HG03469 (cell line): Measurements from ENCODE around the gene ELAPOR1.

Experiments used
- ATAC-seq: cut with Tn5 transposase; IDR thresholded peaks from one replicate; pipeline ENCODE4 v1.9.1; 2021; ENCODE audit warnings: mild to moderate bottlenecking, moderate library complexity, moderate number of reproducible peaks; ENCODE audit not compliant: unreplicated experiment

Gene ELAPOR1

DNA sequence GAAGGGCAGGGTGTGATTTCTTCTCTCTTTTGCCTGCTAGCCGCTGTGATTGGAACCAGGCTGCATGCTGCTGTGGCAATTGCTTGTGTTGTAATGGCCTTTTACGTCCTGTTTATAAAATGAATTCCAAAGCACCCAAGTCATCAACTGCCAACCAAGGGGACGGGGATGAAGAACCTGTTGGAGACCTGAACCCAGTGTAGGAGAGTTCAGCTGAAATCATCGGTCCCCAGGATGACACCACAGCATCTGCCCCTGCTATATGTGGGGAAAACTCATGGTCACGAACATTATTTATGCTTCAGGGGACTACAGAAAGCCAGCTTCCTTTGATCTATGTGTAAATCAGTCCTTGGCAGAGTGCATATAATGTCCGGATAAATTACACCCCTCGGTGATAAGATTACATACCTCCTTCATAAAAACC is 19.5 kb upstream of the ELAPOR1 start:
- ATAC-seq, result no peak

DNA sequence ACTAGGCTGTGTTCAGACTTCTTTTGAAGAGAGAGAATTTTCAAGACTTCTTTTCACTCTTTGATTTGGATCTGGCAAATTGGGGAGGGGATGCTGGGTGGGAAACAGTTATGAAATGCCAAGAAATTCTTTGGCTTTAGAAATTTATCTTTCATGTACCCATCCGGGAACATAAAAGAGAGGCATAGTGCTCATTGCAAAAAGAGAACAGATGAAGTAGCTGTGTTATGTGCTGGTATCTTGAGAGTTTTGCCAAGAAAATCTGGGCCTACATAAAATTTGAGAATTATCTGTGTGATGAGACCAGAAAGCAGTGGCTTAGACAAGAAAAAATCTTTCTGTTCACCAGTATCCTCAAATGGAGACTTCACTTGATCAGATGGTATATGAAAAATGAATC is 19.0 kb upstream of the ELAPOR1 start:
- ATAC-seq, result no peak

DNA sequence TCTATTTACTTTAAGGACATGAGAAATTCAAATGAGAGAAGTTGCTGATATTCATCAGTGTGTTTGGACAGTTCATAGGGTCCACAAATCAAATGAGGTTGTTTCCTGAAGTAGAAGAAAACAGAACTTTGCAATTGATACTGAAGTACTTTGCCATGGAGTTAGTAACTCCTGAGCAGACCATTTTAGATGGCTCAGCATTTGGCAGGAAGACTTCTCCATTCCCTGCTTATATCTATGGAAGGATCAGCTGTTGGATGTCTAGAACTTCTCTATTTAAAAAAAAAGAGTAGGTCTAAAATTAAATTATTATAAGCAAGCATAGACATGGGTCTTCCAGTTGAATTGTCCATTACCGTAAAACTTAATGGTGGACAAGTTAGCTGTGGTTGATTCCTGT is 18.3 kb upstream of the ELAPOR1 start:
- ATAC-seq, result no peak

DNA sequence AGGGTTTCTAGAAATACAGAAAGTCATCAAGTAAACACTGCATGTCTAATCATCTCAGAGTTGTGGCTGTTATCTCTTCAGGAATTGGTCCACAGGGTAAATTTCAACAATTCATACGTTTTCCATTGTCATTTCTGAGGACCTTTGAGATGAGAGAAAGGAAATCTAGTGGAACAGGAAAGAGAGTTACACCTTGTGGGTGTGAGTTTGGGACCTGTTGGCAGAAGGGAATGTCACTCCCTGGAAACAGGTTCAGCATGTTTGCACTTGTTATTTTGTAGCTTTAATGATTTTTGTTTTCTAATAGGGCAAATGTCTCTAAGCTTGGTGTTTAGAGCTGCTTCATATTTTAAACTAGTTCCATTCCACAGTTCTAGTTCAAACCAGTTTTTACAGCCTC is 17.8 kb upstream of the ELAPOR1 start:
- no peak for ATAC-seq

DNA sequence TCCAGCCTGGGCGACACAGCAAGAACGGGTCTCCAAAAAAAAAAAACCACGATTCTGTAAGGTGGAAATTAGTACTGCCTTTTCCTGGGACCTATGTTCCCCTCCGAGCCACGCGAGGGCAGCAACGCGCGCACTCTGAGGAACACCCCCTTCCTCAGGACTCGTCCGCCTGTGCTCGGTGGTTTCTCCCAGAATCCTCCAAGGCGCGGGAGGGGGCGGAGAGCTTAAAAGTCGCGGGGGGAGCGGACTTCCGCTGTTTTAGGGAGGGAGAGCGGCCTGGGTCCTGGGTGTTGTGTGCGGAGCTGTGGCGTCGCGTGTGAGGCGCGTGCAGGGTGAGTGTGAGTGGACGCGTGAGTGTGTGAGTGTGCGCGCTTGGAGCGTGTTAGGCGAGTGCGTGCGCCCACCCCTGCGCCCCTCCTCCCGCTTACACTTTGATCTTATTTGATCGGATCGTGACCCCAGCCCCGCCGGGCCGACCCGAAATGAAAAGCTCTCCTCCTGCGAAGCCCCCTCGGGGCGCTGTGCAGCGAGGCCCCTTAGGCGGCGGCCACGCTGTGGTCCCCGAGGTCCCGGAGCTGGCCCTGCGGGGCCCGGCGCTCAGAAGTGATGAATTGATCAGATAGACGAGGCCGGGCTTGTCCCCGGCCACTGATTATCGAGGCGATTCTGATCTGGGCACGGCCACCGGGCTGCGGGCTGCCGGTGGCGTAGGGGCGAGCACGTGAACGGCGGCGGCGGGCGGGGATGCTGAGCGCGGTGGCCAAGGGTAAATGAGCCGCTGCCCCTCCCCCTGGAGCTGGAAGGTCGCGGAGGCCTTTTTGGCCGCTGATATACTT is 13.8 kb upstream of the ELAPOR1 start:
- ATAC-seq, result peak; percentile 77

DNA sequence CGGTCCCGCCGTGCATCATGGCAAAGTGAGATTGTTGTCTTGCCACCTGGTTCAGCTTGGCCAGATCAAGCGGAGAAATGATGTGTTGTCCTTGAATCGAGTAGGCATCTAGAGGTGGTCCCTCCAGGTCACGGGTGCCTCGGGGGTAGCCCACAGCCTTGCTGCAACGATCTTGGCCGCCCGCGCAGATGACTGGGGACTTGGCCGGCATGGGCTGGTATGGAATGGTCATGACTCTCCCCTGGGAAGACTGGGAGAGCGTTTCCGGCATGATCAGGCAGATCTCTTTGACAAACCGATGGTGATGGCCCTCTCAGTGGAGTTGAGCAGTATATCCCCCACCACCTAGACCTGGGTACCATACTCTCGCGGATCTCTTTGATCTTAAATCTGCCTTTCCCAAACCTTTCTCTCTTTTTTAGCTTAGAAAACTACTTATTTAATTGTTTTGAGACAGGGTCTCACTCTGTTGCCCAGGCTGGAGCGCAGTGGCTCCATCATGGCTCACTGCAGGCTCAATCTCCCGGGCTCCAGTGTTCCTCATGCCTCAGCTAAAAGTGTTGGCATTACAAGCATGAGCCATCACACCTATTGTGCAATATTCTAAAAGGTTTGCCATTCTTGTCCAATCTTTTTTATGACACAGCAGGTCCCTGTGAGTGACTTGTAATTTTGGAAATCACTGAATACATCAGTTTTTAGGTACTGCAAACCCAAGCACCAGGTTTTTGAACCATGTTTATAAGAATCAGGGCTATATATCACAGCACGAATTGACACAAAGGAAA is 9.4 kb upstream of the ELAPOR1 start:
- no peak for ATAC-seq

DNA sequence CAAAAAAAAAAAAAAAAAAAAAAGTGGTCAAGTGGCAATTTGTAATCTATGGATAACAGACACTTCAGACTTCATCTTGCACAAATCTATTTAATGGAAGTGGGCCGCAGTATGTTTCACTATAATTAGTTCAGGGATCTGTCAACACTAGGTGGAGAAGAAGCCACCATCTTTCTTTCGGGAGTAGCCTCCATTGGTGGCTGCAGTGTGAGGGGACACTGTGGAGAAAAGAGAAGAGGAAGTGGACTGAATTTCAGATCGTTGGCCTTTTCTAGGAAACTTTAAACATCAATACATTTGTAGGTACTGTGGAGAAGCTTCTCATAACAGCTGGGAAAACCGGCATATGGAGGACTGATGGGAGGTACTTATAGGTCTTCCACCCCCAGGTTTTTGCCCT is 8.0 kb upstream of the ELAPOR1 start:
- no peak for ATAC-seq

DNA sequence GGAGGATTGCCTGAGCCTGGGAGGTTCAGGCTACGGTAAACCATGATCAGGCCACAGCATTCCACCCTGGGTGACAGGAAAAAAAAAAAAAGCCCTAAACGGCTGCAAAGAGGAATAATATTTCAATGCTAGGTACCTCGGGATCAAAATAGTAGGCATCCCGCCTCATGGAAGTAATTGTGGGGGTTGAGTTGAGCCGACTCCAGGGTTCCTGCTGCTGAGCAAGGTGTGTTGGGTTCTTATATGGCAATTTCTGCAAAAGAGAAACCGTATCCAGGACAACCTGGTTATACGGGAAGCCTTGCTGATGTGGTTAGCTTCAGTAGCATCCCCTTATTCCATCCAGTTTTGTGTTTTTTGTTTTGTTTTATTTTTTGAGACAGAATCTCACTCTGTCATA is 6.1 kb upstream of the ELAPOR1 start:
- ATAC-seq, result no peak

DNA sequence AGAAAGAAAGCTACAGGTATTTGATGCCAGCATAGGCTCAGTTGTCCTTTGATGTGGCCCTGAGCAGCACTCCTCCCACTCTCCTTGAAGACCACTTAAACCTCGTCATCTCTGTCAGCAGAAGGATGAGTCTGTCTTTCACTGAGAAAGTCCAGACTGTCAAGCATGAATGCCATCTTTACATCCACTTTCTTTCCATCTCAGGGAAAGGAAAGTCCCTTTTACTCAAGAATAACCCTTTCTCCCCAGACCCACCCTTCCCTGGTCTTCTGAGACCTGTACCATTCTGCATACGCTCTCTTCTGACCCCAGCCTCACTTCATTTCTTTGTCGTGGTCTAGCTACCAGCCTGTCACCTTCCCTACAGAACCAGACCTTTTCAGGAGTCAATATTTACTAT is 4.0 kb upstream of the ELAPOR1 start:
- no peak for ATAC-seq

DNA sequence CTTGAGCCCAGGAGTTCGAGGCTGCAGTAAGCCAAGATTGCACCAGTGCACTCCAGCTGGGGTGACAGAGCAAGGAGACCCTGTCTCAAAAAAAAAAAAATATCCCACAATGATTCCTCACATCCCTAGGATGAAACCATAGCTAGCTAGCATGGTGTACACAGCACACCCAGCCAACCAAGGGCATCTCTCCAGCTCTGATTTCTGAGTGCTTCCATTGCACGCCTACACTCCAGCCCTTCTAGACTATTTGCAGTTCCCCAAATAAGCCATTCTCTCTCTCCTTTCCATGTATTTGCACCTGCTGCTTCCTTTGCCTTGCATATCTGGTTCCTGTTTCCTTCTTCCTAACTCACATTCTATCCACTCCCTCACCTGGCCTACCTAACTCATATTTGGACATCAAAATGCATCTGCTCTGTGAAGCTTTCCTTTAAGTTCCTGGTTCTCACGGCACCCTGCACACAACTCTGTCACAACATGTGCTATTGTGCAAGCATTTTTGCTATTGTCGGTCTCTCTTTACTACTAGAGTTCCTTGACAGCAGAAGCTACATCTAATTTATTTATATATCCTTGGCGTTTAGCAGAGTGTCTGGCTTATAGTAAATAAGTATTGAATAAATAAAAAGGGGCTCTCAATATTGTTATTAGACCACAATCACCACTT is 2.4 kb upstream of the ELAPOR1 start:
- ATAC-seq, result no peak

DNA sequence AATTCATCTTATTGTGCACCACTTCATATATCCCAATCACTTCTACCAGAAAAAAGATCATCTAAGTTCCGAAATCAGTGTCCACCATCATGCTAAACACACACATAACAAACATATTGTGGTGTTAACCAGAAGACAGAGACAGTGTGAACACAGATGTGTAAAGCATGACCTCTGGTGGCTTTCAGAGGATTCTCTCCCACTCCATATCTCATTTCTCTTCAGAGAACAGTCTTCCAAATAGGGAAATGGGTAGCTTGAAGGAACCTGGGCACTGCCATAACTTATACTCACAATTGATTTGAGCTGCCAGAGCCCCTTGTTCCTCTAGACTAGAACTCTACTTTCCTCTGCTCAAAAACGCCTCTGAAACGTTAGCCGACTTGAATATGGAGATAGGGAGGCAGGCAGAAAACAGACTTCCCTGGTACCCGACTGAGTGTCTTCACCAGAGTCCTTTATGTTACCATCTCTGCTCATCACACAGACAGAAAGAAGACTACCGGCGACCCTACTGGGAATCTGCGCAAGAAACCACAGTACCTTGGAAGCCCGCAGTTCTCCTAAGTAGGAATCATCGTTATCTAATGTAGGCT is 1.8 kb upstream of the ELAPOR1 start:
- no peak for ATAC-seq

DNA sequence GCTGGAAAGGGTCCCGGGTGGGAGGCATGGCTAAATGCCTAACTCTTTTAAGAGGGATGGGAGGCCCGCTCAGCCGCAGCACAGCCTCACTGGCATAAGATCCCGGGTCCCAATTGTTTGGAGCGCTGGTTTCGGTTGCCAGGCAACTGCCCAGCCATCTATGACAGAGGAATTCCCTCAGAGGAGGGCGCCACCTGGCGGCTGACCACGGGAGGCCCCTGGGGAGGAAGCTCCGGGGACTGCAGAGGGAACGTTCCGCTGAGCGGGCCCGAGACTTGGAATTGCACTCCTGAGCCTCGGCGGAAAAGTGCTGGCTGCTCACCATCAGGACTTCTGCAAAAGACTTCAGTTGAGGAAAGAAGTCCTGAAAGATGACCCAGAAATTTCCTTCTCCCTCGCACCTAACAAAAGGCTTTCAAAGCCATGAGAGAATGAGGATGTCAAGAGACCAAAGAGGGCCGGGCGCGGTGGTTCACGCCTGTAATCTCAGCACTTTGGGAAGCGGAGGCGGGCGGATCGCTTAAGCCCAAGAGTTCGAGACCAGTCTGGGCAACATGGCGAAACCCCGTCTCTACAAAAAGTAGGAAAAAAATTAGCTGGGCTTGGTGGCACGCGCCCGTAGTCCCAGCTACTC is 1.1 kb upstream of the ELAPOR1 start:
- ATAC-seq, result no peak

DNA sequence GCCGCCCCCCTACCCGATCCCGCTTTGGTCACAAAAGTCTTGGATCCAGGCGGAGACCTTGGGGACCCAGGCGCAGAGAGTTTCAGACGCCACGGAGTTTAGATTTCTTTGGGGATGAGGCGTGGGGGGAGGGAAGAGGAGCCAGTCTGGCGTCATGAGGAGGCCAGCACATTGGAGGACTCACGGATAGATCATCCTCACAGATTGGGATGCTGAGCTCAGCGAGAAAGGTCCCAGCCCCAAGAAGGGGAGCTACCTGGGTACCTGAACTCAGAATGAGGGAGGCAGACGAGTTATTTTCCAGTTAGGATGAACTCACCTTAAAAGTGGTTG is 393 bp downstream of the ELAPOR1 start:
- ATAC-seq, result no peak

DNA sequence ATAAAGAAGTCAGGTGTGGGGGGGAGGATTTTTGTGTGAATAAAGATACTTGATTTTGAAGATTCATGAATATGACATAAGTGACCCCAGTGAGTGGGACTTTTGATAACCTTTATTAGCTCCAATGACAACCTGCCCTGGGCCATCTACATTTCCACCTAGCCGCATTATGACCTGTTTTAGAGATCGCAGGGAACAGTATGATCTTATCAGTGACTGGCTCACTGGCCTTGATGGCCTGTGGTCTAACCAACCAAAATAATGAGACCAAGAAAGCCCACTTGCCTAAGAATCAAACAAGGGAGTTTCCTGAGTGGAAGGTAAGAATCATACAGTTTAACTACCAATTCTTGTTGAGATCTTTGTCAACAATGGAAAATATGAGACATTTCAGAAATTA is 1.8 kb downstream of the ELAPOR1 start:
- no peak for ATAC-seq

DNA sequence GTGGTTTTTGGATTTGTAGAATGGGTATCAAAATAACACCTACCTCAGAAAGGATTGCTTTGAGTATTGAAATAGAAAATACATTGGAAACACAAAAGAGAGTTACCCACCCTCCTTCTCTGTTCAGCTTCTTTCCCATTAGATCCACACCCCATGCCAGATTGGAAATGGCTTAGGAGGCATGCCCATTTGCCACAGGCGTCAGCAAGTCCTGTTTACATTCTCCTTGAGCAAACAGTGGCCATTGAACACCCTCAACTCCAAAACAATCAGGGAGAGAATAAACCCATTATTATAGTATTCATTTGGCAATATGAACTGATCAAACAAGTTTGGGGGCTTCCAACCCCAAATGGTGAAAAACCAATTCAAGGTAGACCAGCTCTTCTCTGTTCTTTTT is 2.4 kb downstream of the ELAPOR1 start:
- ATAC-seq, result no peak

DNA sequence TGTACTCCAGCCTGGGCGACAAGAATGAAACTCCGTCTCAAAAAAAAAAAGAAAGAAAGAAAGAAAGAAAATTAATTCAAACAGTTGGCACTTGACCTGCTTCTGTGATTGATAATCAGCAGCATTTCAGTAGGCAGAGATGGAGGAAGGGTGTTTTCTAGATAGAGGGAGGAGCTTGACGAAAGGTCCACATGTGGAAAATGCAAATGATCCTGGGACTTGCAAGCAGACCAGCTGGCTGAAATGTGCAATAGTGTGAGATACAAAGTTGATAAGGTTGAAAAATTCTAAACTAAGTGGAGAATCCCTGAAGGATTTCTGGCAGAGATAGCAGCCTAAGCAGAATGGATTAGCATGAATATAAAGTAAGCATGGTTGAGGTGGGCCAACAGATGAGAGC is 4.2 kb downstream of the ELAPOR1 start:
- ATAC-seq, result no peak

DNA sequence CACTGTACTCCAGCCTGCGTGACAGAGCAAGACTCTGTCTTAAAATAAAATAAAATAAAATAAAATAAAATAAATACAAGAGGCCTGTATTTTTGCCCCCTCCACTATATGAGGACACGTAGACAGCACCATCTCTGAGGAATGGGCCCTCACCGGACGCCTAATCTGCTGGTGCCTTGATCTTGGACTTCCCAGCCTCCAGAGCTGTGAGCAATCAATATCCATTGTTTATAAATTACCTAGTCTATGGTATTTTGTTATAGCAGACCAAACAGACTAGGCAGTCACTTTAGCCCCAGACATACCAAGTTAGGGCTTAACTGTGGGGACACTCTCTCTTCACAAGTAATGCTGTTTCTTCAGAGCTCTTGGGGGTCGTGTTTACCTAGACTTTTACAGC is 6.4 kb downstream of the ELAPOR1 start:
- ATAC-seq, result no peak

DNA sequence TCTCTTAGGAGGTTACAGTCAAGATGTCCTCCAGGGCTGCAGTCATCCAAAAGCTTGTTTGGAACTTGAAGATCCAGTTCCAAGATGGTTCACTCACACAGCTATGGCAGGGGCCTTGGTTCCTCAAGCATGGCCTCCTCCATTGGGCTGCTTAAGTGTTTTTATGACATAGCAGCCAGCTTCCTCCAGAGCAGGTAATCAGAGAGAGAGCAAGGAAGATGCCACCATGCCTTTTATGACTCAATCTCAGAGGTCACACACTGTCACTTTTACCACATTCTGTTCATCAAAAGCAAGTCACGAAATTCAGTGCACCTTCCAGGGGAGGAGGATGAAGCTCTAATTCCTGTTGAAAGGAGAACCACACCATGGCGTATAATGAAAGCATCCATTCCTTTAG is 17.1 kb downstream of the ELAPOR1 start:
- no peak for ATAC-seq

DNA sequence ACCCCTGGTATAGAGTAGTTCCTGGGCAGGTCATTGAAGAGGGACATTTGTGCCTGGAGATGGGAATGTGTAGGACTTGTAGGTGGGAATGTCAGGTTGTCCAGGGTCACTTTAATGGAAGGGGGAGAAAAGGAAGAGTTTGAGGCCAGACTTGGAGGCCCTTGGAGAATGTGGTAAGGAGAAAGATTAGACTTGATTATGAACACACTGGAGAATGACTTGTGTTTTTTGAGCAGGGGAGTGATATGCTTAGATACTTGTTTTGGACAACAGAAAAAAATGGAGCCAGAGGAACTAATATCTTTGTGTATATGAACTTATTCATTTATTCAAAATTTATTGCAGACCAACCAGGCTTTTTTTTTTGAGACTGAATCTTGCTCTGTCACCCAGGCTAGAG is 17.9 kb downstream of the ELAPOR1 start:
- ATAC-seq, result no peak

DNA sequence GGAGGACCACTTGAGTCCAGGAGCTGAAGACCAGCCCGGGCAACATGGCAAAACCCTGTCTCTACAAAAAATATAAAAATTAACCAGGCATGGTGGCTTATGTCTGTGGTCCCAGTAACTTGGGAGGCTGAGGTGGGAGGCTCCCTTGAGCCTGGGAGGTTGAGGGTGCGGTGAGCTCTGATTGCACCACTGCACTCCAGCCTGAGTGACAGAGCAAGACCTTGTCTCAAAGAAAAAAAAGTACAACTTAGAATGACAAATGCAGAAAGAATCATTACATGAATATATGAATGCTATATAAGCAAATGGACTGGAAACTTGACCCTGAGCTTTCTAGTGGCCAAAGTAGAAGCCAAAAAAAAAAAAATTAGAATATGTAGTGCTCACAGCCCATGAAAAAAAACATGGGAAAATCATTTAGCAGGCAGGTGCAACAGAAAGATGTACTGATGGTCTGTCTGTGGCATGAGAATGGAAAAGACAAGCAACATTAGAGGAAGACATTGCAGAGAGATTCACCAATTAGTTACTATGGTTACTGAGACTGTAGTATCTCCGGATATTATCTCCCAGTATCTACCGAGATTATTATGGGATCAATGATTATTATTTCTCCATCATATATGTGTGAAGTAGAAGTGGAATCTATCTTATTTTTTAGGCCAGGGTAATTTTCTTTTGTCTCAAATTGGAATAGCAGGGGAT is 19.2 kb downstream of the ELAPOR1 start:
- ATAC-seq, result no peak
